AG08395 (cell line): ENCODE results near the gene TMEM59L.
"Not testable (repeated sequence)": the region's sequence is repeated elsewhere in the genome, so short reads cannot be mapped to it uniquely, and the experiment has no call there.

Experiments used
- DNase-seq: peaks from one replicate; pipeline ENCODE4 v3.0.0; 2012; ENCODE audit warnings: mixed read lengths, low spot score

TMEM59L gene

DNA sequence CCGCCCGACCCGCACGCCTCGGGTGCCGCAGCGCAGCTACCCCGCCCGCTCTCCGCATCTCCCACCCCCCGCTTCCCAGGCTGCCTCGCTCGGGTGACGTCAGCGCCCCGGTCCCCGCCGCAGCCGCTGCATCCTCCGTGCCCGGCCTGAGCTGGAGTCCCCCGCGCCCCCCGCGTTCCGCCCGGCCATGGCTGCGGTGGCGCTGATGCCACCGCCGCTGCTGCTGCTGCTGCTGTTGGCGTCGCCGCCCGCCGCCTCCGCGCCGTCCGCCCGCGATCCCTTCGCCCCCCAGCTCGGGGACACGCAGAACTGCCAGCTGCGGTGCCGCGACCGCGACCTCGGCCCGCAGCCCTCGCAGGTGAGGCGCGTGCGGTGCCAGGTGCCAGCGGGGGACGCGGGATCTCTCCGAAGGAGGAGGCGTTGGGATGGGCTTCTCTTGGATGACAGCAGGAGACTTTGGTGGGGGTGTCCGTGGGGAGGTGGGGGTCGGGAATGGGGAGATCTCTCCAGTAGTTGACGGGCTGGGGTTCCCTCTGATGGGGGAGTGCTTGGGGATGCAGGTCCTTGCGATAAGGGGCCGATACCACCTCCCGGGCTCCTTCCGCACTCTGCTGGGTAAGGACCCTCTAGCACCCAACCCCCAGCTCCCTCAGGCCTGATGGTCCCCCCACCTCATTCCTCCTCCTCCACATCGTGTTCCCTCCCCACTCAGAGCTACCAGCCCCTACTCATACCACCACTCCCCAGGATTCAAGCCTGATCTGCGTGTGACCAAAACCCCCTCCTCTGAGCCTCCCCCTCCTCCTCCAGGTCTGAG, at the start of gene TMEM59L:
Gene TMEM59L (plus strand): TSS at position 99 of the 817 bp plus-strand sequence. CDS start 89 bp downstream, at position 188.
- no peak for DNase-seq

DNA sequence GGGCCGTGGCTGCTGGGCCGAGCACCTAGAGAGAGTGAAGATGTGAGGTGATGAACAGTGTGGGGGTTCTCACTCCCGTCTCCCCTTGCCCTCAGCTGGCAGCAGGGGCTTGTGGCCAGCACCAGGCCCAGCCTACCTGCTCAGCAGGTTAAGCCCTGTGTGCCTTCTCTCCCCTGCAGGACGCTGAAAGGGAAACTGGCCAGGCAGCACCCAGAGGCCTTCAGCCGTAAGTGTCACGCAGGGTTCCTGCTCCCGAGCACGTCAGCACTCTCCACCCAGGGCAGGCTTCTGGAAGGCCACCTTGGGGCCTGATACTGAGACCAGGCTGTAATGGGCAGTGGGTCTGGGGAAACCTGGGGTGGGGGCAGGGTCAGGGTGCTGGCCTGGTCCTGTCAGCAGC, 45.7 kb upstream of the TMEM59L start:
- no peak for DNase-seq

DNA sequence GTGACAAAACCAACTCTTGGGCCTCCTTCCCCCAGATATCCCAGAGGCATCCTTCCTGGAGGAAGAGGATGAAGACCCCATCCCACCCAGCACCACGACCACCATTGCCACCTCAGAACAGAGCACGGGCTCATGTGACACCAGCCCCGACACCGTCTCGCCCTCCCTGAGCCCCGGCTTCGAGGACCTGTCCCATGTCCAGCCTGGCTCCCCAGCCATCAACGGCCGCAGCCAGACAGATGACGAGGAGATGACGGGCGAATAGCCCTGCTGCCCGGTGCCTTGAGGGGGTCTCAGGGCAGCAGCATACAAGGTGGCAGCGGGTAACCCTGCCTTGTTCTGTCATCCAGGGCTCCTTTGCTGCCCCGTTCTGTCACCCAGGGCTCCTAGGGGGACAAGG, 44.3 kb upstream of the TMEM59L start:
- no peak for DNase-seq

DNA sequence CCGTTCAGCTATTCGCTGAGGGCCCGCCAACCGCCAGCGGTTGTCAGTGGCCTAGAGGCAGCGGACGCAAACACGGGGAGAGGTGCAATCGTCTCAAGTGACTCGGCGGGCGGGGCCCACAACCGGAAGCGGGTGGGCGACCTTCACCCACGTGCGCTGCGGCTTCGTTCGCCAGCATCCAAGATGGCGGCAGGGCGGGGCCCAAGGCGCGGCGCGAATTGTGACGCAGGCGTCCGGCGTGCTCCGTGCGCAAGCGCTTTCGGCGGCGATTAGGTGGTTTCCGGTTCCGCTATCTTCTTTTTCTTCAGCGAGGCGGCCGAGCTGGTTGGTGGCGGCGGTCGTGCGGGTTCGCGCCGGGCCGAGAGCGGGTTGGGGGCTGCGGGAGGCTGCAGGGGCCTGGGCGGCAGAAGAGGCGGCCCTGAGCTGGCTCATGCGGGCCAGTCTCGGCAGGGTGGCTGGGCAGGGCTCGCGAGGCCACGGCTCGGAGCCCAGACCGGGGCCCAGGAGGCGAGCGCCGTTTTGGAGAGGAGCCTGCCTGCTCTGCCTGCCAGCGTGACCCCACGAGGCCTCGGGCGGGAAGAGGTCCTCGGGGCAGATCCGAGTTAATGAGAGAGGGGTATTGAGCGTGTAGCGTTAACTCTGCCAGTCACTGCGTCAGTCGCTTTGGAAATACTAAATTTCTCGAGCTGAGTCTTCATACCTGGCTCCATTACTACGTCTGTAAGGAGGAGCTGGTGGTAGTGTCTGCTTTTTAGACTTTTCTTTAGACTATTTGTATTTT, 40.9 kb upstream of the TMEM59L start, which contains the start of gene UBA52:
Gene UBA52 (plus strand): TSS at position 294 of the 781 bp plus-strand sequence. CDS start 1,444 bp downstream, outside the sequence.
- DNase-seq = peak; percentile 95

DNA sequence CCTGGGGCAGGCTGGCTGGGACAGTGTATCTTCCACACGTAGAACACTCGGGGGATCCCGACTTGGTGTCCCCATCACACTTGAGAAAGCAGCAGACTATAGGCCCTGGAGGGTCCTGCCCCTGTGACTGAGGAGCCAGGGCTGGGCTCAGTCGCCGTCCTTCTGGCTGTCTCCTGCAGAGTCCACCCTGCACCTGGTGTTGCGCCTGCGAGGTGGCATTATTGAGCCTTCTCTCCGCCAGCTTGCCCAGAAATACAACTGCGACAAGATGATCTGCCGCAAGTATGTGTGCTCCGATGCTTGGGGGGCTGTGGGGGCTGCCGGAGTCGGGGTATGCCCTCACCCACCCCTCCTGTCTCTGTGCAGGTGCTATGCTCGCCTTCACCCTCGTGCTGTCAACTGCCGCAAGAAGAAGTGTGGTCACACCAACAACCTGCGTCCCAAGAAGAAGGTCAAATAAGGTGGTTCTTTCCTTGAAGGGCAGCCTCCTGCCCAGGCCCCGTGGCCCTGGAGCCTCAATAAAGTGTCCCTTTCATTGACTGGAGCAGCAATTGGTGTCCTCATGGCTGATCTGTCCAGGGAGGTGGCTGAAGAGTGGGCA, 37.9 kb upstream of the TMEM59L start:
- DNase-seq = no peak

DNA sequence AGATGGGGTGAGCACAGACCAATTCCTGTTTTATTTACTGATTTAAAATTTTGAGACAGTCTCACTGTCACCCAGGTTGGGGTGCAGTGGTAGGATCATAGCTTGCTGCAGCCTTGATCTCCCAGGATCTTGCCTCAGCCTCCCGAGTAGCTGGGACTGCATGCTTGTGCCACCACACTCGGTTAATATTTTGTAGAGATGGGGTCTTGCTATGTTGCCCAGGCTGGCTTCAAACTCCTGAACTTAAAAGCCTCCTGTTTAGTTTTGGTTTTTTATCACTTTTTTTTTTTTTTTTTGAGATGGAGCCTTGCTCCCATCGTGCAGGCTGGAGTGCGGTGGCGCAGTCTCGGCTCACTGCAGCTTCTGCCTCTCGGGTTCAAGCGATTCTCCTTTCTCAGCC, 36.3 kb upstream of the TMEM59L start:
- no peak for DNase-seq

DNA sequence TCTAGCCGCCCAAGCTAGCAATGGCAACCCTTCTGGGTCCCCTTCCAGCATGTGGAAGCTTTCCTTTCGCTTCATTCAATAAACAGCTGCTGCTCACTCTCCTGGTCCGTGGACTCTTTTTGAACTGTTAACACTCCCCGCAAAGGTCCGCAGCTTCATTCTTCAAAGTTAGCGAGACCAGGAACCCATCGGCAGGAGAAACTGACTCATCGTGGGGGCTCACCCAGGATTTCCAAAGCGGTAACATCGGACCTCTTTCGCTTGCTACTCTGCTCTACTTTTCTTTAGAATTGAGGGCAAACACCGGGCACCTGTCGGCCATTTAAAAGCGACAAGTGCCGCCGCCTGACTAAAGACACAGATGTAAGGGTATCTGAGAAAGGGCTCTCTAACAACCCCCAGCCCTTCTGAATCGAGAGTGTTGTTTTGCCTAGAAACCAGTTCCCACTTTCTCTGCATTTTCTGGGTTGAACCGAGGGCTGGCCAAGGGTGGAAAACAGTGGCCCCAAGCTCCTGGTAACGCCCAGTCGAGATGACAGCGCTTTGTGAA, 35.2 kb upstream of the TMEM59L start:
- no peak for DNase-seq

DNA sequence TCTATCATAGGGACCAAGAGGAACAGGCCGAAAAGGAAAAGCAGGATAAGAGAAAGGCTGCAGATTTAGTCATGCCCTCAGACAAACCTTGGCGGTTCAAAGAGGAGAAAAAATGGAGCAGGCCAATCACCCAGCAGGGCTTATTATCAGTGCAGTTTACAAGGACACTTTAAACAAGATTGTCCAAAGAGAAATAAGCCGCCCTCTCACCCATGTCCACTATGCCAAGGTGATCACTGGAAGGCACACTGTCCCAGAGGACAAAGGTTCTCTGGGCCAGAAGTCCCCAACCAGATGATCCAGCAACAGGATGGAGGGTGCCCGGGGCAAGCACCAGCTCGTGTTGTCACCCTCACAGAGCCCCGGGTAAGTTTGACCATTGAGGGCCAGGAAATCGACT, 32.4 kb upstream of the TMEM59L start:
- no peak for DNase-seq

DNA sequence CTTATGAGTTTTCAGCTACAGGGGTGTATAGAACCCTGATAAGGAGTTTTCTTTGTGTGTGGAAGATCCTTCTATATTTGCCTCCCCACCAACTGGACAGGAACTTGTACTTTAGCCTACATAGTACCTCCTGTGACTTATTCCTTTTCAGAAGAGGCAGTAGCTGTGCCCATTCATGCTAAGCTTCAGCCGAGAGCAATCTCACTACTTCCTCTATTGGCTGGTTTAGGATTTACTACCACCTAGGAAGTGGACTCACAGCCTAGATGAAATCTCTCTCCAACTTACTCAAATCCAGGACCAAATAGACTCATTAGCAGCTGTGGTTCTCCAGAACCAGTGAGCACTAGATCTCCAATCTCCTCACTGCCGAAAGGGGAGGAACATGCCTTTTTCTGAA, 26.4 kb upstream of the TMEM59L start:
- DNase-seq = no peak

DNA sequence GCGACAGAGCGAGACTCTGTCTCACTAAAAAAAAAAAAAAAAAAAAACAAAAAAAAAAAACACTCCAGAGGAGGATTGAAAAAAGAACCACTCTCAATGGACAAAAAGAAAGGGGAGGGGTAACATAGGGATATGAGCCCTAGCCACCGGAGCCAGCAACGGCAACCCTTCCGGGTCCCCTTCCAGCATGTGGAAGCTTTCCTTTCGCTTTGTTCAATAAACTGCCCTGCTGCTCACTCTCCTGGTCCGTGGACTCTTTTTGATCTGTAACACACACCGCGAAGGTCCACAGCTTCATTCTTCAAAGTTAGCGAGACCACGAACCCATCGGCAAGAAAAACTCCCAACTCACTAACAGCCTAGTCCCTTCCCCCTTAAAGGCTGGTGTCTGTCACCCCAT, 25.1 kb upstream of the TMEM59L start:
- DNase-seq = no peak

DNA sequence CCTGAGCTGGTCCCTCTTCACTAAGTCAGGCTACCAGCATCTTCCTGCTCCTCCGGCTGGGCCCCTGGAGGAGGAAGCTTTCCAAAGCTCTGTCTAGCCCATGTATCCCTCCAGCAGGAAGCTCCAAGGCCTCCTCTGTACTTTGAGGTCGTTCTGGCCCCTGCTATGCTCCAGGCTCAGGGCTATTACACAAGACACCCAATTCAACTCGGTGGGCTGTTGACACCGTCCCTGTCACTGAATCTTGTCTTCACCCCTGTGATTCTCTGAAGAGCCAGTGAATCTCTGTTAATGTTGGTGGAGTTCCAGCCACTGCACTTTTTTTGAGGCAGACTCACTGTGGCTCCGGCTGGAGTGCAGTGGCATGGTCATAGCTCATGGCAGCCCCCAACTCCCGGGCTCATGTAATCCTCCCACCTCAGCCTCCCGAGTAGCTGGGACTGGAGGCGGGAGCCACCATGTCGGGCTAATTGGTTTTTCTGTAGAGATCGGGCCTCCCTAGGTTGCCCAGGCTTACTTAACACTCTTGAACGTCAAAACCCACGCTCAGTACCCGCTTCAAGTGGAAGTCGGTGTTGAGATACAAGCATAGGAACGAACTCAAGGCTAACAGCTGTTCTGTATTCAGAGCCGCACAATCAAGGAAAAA, 24.6 kb upstream of the TMEM59L start:
- DNase-seq = no peak

DNA sequence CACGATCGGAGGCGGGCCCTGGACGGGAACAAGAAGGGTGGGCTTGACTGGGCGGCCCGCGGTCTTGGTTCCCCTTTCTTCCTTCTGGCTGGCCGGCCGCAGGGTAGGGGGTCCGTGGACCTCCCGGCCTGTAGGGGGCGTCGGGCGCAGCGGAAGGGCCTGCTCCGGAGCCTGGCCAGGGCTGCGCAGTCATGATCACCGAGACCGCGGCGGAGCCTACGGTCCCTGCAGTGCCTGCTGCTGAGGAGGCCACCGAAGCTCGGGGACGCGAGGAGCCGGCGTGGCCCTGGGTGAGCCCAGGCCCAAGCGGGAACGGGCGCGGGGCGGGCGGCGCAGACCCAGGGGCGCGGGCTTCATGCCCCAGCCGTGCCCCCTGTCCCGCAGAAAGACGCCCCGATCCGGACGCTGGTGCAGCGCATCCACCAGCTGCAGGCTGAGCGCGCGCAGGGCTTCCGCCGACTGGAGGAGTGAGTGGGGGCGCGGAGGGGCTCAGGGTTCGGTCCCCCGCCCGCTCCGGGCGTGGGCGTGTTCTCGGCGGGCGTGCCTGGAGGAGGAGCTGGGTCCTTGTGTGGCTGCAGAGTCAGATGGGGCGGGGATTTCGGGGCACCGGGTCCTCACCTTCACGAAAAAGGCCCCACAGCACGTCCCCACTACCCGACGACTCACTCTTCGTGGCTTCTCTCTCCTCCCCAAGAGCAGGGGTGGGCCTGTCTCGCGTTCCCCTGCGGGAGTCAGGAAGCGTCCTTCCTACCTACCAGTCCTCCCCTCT, 23.9 kb upstream of the TMEM59L start, which contains the start of gene REX1BD:
Gene REX1BD (plus strand): TSS at position 188 of the 769 bp plus-strand sequence. CDS start 4 bp downstream, at position 192.
- DNase-seq = peak; percentile 84

DNA sequence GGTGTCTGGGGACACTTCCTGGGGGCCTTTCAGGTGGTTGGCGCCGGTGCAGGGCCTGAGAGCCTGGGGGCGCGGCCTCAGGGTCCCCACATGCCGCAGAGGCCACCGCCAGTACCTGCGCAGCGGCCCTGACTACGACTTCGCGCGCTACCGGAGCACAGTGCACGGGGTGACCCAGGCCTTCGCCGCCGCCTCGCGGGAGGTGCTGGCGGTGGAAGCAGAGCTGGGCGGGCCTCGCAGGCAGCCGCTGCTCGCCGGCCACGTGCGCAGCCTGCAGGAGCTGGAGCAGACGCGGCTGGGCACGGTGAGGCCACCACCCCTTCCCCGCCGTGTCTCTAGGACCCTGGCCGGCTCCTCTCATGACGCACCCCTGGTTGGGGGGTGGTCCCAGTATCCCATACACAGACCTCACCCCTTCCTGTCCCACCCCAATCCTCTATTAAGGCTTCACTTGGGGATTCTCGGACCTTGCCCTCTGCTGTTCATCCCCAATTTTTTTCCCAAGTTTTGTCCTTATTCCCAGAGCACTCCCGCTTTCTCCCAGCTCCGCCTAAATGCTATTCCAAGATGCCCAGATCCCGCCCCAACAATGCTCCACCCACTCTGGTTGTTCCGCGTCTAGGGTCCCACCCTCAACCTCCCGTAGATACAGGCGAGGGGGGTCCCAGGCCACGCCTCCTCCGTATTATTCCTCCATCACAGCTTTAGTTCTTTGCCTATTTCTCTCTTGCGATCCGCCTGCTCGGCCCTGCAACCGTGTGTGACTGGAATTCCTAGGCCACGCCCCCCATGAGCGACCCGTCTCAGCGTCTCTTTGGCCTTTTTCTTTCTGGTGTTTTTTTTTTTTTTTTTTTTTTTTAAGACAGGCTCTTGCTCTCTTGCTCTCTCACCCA, 23.0 kb upstream of the TMEM59L start:
- peak; percentile 61 for DNase-seq

DNA sequence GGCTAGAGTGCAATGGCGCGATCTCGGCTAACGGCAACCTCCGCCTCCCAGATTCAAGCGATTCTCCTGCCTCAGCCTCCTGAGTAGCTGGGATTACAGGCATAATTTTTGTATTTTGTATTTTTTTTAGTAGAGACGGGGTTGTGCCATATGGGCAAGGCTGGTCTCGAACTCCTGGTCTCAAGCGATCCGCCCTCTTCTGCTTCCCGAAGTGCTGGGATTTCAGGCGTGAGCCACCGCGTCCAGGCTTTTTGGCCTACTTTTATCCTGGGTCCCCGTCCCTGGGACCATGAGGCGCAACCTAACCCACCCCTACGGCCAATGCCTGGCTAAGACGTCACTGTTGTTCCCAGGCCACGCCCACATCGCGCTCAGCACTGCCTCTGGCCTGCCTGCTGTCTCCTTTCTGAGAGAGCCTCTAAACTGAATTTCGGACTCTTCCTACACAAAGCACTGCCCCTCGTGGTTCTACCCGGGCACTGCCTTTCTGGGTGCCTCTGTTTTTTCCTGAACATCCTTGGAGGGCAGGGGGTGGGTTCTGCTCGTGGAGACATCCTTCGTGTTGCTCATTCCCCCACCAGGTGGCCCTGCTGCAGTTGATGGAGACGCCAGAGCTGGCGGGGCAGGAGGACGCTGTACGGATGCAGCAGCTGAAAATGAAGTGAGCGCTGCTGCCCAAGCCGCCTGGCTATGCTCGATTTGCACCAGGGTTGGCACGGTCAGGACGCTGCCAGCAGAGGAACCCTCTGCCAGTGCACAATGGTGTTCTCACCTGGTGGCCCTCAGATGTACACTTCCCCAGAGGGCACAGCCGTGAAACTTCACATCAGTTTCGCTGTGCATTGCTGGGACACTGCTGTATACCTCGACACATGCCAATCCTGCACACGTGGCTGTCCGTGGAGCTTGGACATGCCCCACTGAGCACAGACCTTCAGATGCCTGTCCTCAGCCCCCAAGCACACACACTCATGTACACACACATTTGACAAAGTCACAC, 22.1 kb upstream of the TMEM59L start:
- DNase-seq = no peak

DNA sequence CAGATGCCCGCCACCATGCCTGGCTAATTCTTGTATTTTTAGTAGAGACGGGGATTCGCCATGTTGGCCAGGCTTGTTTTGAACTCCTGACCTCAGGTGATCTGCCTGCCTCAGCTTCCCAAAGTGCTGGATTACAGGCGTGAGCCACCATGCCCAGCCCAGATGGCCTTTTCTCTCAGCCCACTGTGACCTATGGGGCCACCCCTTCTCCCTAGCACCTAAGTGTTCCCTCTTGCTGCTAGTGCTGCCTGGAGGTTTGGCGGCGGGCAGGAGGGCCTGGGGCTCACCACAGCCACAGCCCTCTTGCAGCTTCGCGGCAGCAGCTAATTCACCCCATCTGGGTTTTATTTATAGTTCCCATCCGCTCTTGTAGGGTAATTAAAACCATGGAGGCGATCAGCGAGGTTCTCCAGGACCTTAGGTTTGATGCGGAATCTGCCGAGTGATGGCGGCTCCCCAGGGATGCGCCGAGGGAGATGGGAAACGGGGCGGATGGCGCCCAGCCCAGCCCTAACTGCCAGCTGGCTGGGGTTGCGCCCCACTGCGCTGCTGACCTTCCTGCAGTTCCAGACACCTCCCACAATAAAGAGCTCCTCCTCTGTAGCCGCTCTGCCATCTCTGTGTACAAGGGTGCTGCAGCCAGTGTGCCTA, 20.8 kb upstream of the TMEM59L start:
- DNase-seq = no peak

DNA sequence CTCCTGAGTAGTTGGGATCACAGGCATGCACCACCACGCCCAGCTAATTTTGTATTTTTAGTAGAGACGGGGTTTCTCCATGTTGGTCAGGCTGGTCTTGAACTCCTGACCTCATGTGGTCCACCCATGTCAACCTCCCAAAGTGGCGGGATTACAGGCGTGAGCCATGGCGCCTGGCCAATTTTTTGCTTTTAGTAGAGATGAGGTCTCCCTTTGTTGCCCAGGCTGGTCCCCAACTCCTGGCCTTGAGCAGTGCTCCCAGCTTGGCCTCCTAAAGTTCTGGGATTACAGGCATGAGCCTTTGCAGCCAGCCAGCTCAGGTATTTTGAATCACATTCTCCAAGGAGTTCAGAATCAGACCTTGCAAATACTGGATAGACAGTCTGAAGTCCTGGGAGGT, 19.9 kb upstream of the TMEM59L start:
- DNase-seq = not testable (repeated sequence)

DNA sequence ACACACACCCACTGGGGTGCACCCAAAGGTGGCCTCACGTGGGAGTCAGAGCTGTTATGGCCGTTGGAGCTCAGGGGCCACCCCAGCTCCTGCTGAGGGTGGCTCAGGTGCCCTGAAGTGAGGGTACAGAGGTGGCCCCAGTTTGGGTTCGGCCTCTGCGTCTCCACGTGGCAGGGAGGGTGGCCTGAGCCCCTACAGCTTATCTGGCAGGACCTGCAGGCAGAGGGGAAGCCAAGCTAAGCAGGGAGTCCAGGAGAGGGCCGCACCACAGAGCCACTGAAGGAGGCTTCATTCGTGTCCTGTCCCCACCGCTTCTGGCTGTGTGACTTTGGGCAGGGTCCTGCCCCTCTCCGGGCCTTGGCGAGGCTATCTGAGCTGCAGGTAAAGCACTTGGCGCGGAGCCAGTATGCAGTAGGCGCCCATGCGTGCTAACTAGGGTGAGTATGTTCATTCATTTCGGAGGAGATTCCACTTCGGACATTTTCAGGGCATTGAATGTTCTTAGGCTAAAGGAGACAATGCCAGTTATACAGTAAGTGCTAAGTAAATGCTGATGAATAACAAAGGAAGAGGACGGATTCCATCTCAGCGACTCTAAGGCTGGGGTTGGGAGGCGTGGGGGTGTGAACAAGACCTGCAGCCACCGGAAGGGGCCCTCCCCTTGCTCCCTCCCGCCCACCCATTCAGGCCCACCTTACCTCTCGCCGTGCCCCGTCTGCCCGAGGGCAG, 19.1 kb upstream of the TMEM59L start:
- DNase-seq = no peak
